ENCODE data around the gene RFLNA.

The RFLNA gene

DNA sequence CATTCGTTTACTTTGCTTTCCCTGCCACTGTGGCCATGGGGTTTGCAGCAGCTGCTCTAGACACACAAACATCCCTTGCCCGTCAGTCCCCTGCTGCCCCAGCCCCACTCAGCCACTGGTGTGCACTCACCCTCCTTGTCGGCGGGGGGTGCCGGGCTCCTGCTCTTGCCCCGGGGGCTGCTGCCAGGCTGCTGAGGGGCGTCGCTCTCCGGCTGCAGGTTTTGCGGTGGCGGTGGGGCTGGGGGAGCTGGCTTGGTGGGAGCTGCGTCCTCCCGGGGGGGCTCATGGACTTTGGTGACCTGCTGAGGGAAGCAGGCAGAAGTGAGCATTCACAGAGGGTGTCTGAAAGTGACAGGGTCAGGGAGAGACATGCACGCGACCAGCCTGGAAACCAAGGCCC is 67.1 kb downstream of the RFLNA start:
- no peak for DNase-seq

DNA sequence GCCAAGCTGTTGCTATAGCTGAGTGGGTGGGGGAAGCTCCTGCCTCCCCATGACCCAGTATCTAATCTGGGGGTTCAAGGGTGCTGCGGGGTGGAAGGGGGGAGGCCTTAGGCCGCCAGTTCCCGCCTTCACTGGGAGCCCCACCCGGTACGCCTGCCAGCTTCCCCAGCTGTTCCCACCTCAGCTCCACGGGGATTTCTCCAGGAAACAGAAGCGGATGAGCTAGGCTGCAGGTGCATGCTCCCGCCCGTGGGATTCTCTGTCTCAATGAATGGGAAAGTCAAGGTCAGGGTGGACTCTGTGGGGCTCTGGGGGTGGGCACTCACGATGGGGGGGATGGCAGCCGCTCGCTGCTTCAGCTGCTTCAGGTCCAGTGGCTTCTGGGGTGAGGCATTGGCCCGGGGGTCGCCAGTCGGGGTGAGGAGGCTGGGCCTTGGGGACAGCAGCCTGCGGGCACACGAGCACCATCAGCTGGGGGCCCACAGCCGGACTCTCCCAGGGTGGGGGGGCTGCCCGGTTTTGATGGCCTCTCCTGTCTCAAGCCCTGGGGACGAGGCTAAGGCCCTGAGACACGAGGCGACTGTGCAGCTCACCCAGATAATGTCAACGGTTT is 68.6 kb downstream of the RFLNA start:
- DNase-seq = no peak

DNA sequence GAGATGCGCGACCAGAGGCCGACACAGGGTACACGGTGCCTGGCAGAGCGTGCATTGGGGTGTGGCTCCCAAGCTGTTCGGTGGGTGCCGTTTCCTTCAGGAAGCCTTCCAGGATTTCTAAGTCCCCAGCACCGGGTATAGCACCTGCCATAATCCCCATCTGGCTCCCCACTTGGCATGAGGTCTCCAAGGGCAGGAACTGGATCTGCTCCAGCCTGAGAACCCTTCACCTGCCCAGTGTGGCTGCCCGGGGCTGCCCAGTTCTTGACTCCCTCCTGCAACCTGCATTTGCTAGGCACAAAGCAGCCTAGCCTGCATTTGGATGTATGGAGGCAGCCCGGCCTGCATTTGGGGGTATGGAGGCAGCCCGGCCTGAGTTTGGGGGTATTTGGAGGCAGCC is 69.7 kb downstream of the RFLNA start:
- no peak for DNase-seq
